ENCODE results near the gene CR1. TPM values are rescaled to one million over a fixed set of nuclear protein-coding genes. Genes with fewer than 3 reads are reported as not detected.

Gene CR1
- total and polyA plus RNA-seq, 2 of the 4 experiments (the other 2 are of a cell fraction) = not detected

- Histone ChIP-seq H3K9ac (ENCODE audit: low read depth, low read length) (no peak overlapping the region), H3K79me1 (ENCODE audit: low read depth in 1 of 2, low read length in 2 of 2) (no peaks in the 10 kb centered on the region), H4K8ac (ENCODE audit: low read depth in 2 of 2, low read length in 2 of 2) (no peak overlapping the region), H3K23ac (ENCODE audit: low read depth, low read length) (no peak overlapping the region), H3K14ac (replicated peaks; ENCODE audit: low read depth, low read length) (no peak overlapping the region), H3K36me3 (ENCODE audit: control insufficient read depth, insufficient read depth, low read length) (no peaks in the 10 kb centered on the region), H3K4me2 (ENCODE audit: low read depth, low read length) (no peak overlapping the region), H2BK5ac (ENCODE audit: low read depth, low read length, poor library complexity, severe bottlenecking) (no peak overlapping the region), H2AK9ac (replicated peaks; ENCODE audit: low read depth, low read length, poor library complexity) (no peak overlapping the region), H2AFZ (replicated peaks; ENCODE audit: low read length, poor library complexity) (no peak overlapping the region), H2BK15ac (ENCODE audit: low read depth, low read length) (no peak overlapping the region), H3K9me1 (ENCODE audit: insufficient read depth, low read length) (no peaks in the 10 kb centered on the region), H2BK120ac (ENCODE audit: low read depth, low read length) (no peak overlapping the region), H4K5ac (ENCODE audit: low read depth, low read length) (no peak overlapping the region), H3K27ac (ENCODE audit: insufficient read depth, low read length) (no peak overlapping the region), H2AK5ac (ENCODE audit: low read depth, low read length) (no peak overlapping the region), H3K4me3 (ENCODE audit: insufficient read depth, low read depth, low read length) (no peak overlapping the region), H3K27me3 (ENCODE audit: control insufficient read depth, insufficient read depth, low read length) (no peaks in the 10 kb centered on the region), H3K4me1 (ENCODE audit: control insufficient read depth, insufficient read depth, low read length) (no peaks in the 10 kb centered on the region), H2BK20ac (ENCODE audit: low read depth, low read length) (no peak overlapping the region), H3K4ac (ENCODE audit: low read depth, low read length) (no peak overlapping the region), H3K9me3 (ENCODE audit: control insufficient read depth, insufficient read depth, low read length) (no peaks in the 10 kb centered on the region), H4K20me1 (ENCODE audit: insufficient read depth, low read length) (no peaks in the 10 kb centered on the region), H3K56ac (ENCODE audit: extremely low read depth, insufficient read depth, low read length) (no peak overlapping the region), H3K18ac (ENCODE audit: low read depth, low read length) (no peak overlapping the region), H4K91ac (ENCODE audit: insufficient read depth, low read depth, low read length) (no peak overlapping the region)
- in situ Hi-C loops (cut with MboI; ENCODE audit: low sequenced_read_pairs) (no loop called here), intact Hi-C loops (cut with micrococcal nuclease) (no loop called here), dilution Hi-C loops (cut with HindIII; ENCODE audit: low sequenced_read_pairs, unreplicated experiment) (no loop called here)
- DNase-seq (no peak), ATAC-seq (ENCODE audit: low read depth) (no peak)
- no peak for TF ChIP-seq SMC3 (IDR thresholded peaks at IDR 0.05; ENCODE audit: low read depth, low read length)
- TF ChIP-seq RFX5 (IDR thresholded peaks at IDR 0.05; ENCODE audit: low read depth, low read length) = no peak
- TF ChIP-seq CHD1 (IDR thresholded peaks at IDR 0.05; ENCODE audit: low read depth, low read length) = no peak
- ChIA-PET CTCF (no interaction called here), POLR2A (ENCODE audit: unreplicated experiment) (no interaction called here)
- no TSS peak for BruUV-seq (replicated peaks)
- WGBS, 2 experiments (ENCODE audit: extremely low coverage in 2 of 2, insufficient read length in 1 of 2) = no CpG with 5 or more reads among the region's 13 CpGs
These were observed 18.9 kb downstream of the CR1 start for GRCh38 chr1:207514890-207515289.

All from IMR-90 (cell line).